ENCODE data around the gene KNTC1. TPM values are rescaled to one million over a fixed set of nuclear protein-coding genes. Genes with fewer than 3 reads are reported as not detected.

KNTC1 gene
- total RNA-seq, 2 donors from 2014 or later, result 86.7 to 115 TPM

- 90 to 94% methylated on average over 4 to 5 of the region's 5 CpGs for whole genome bisulfite sequencing, 2 experiments (ENCODE audit: insufficient coverage in 1 of 2, insufficient read length in 1 of 2)
- Mint-ChIP-seq H3K27ac (no peak overlapping the region), H3K9me3 (no peaks in the 10 kb centered on the region), H3K4me1 (no peaks in the 10 kb centered on the region), H3K27me3 (ENCODE audit: insufficient read depth) (no peaks in the 10 kb centered on the region), H3K36me3 (ENCODE audit: low read depth) (no peaks in the 10 kb centered on the region), H3K4me3 (no peak overlapping the region)
- no peak for TF ChIP-seq CTCF (conservative IDR thresholded peaks at IDR 0.05)
- no peak for DNase-seq
- no peak overlapping the region for H3K27ac ChIP-seq (ENCODE audit: low read depth, low read length)
- H3K4me3 ChIP-seq (ENCODE audit: low read length), result no peak overlapping the region
- H3K36me3 ChIP-seq (ENCODE audit: control insufficient read depth, insufficient read depth, low read length), result no peaks in the 10 kb centered on the region
- no peaks in the 10 kb centered on the region for H3K4me1 ChIP-seq (ENCODE audit: control insufficient read depth, insufficient read depth, low read length)
- H3K27me3 ChIP-seq (ENCODE audit: control insufficient read depth, insufficient read depth, low read length, poor library complexity, severe bottlenecking), result no peaks in the 10 kb centered on the region
- no peak overlapping the region for H3K9ac ChIP-seq (ENCODE audit: extremely low read depth, low read length, poor library complexity, severe bottlenecking)
- H3K9me3 ChIP-seq (ENCODE audit: control insufficient read depth, low read length), result no peaks in the 10 kb centered on the region
Measured at GRCh38 chr12:122665759-122666158, 138.7 kb downstream of the KNTC1 start.

GRCh38 chr12:122668268-122668667 is 141.2 kb downstream of the KNTC1 start:
- Histone ChIP-seq H3K36me3 (ENCODE audit: control insufficient read depth, insufficient read depth, low read length) (no peaks in the 10 kb centered on the region), H3K9ac (ENCODE audit: extremely low read depth, low read length, poor library complexity, severe bottlenecking) (no peak overlapping the region), H3K4me3 (ENCODE audit: low read length) (no peak overlapping the region), H3K9me3 (ENCODE audit: control insufficient read depth, low read length) (no peaks in the 10 kb centered on the region), H3K27ac (ENCODE audit: low read depth, low read length) (no peak overlapping the region), H3K27me3 (ENCODE audit: control insufficient read depth, insufficient read depth, low read length, poor library complexity, severe bottlenecking) (no peaks in the 10 kb centered on the region), H3K4me1 (ENCODE audit: control insufficient read depth, insufficient read depth, low read length) (no peaks in the 10 kb centered on the region)
- Mint-ChIP-seq H3K9me3 (no peaks in the 10 kb centered on the region), H3K27me3 (ENCODE audit: insufficient read depth) (no peaks in the 10 kb centered on the region), H3K4me3 (no peak overlapping the region), H3K36me3 (ENCODE audit: low read depth) (no peaks in the 10 kb centered on the region), H3K27ac (no peak overlapping the region), H3K4me1 (peaks cover 6% of the 10 kb centered on the region)
- WGBS, 2 experiments (ENCODE audit: insufficient coverage in 1 of 2, insufficient read length in 1 of 2), result 93% methylated on average over 2 of the region's 2 CpGs; no CpG with 5 or more reads in 1 of the 2 experiments
- TF ChIP-seq CTCF (conservative IDR thresholded peaks at IDR 0.05), result no peak
- peak; percentile 66 for DNase-seq

- Mint-ChIP-seq H3K36me3 (ENCODE audit: low read depth) (no peaks in the 10 kb centered on the region), H3K4me3 (no peak overlapping the region), H3K27me3 (ENCODE audit: insufficient read depth) (no peaks in the 10 kb centered on the region), H3K4me1 (peaks cover 6% of the 10 kb centered on the region), H3K27ac (no peak overlapping the region), H3K9me3 (no peaks in the 10 kb centered on the region)
- Histone ChIP-seq H3K9ac (ENCODE audit: extremely low read depth, low read length, poor library complexity, severe bottlenecking) (no peak overlapping the region), H3K9me3 (ENCODE audit: control insufficient read depth, low read length) (no peaks in the 10 kb centered on the region), H3K27ac (ENCODE audit: low read depth, low read length) (no peak overlapping the region), H3K4me1 (ENCODE audit: control insufficient read depth, insufficient read depth, low read length) (no peaks in the 10 kb centered on the region), H3K4me3 (ENCODE audit: low read length) (no peak overlapping the region), H3K27me3 (ENCODE audit: control insufficient read depth, insufficient read depth, low read length, poor library complexity, severe bottlenecking) (no peaks in the 10 kb centered on the region), H3K36me3 (ENCODE audit: control insufficient read depth, insufficient read depth, low read length) (no peaks in the 10 kb centered on the region)
- DNase-seq, result no peak
- 94 to 99% methylated on average over 3 to 4 of the region's 5 CpGs for WGBS, 2 experiments (ENCODE audit: insufficient coverage in 1 of 2, insufficient read length in 1 of 2)
- TF ChIP-seq CTCF (conservative IDR thresholded peaks at IDR 0.05), result no peak
Measured at GRCh38 chr12:122669397-122670070, 142.5 kb downstream of the KNTC1 start.
